K562 (cell line): Measurements from ENCODE around the gene SRRM5. TPM values are rescaled to one million over a fixed set of nuclear protein-coding genes. Genes with fewer than 3 reads are reported as not detected.

ENCODE experiments used
- CLOCK ChIP-seq: fragments of 250-450 bp; sonication (Bioruptor Pico); IDR thresholded peaks from 2 replicates; pipeline ENCODE4 v1.4.0; 2020; ENCODE audit warnings: mild to moderate bottlenecking, moderate library complexity, borderline replicate concordance
- EWSR1 ChIP-seq: fragments of 450-650 bp; IDR thresholded peaks from 2 replicates; pipeline ENCODE4 v1.6.1; 2018; ENCODE audit warnings: borderline replicate concordance, mild to moderate bottlenecking, low read depth, moderate library complexity; ENCODE audit not compliant: partially characterized antibody
- FOXJ3 ChIP-seq: sonication (generic); formaldehyde crosslinking; IDR thresholded peaks from 2 replicates; pipeline ENCODE4 v1.4.0; 2020; ENCODE audit warnings: mild to moderate bottlenecking, missing genetic modification reagents
- FOXK2 ChIP-seq, 2 experiments: fragments of 450-650 bp; IDR thresholded peaks in 1 of 2; conservative IDR thresholded peaks in 1 of 2; 2 replicates each; pipeline ENCODE4 v1.6.1; 2016; ENCODE audit warnings: low read depth in 2 of 2, mild to moderate bottlenecking in 1 of 2
- MXI1 ChIP-seq: IDR thresholded peaks from 2 replicates; pipeline ENCODE4 v1.6.1; 2011; ENCODE audit warnings: low read depth, mild to moderate bottlenecking, improper control_type of control experiment, low read length
- NFE2L1 ChIP-seq: fragments of 450-650 bp; IDR thresholded peaks from 2 replicates; pipeline ENCODE4 v1.6.1; 2016; ENCODE audit warnings: missing genetic modification characterization, low read depth, mild to moderate bottlenecking, missing compliant biosample characterization, moderate library complexity, borderline replicate concordance
- POLR2A ChIP-seq: fragments of 450-650 bp; conservative IDR thresholded peaks from 2 replicates; pipeline ENCODE4 v1.6.1; 2016
- PPARD ChIP-seq: fragments of 250-450 bp; sonication (Bioruptor Pico); IDR thresholded peaks from 2 replicates; pipeline ENCODE4 v1.8.0; 2022; ENCODE audit warnings: inconsistent platforms, mild to moderate bottlenecking, moderate library complexity
- REST ChIP-seq, 2 experiments: fragments of 450-650 bp; formaldehyde crosslinking in 1 of 2; IDR thresholded peaks; 2 replicates each; pipeline versions ENCODE4 v1.4.0 to v1.6.1; 2014 to 2020; ENCODE audit warnings: mild to moderate bottlenecking in 2 of 2, borderline replicate concordance in 1 of 2, low read depth in 1 of 2
- TOE1 ChIP-seq, 2 experiments: fragments of 450-650 bp in 1 of 2; sonication (generic) in 1 of 2; formaldehyde crosslinking in 1 of 2; IDR thresholded peaks; 2 replicates each; pipeline versions ENCODE4 v1.7.1 to v1.8.0; 2016 to 2022; ENCODE audit warnings: borderline replicate concordance in 2 of 2, mild to moderate bottlenecking in 2 of 2, antibody characterized with exemption in 1 of 2, inconsistent platforms in 1 of 2, low read depth in 1 of 2, missing genetic modification reagents in 1 of 2, moderate library complexity in 1 of 2
- ZNF133 ChIP-seq: fragments of 250-450 bp; sonication (Bioruptor Pico); IDR thresholded peaks from 2 replicates; pipeline ENCODE4 v1.4.0; 2020; ENCODE audit warnings: mild to moderate bottlenecking
- ZNF780A ChIP-seq: fragments of 250-450 bp; sonication (Bioruptor Pico); IDR thresholded peaks from 2 replicates; pipeline ENCODE4 v1.5.0; 2021; ENCODE audit warnings: mild to moderate bottlenecking
- polyA plus RNA-seq, 8 experiments: library from polyadenylated mRNA; depleted of rRNA in 4 of 8; stranded (reverse) in 5 of 8; unstranded in 3 of 8; fragments of >200 nt; fragmentation: Nextera tagmentation in 2 of 8; fragmentation: Illumina TruSeq in 1 of 8; extraction: Ambion mirVana in 2 of 8; extraction: Trizol in 1 of 8; gene quantifications; 2 replicates each; pipeline versions ENCODE4 v1.2.1 to v1.2.3, GENCODE V29; 2011 to 2014; ENCODE audit warnings: inconsistent platforms in 1 of 8, missing spikeins in 1 of 8
- total RNA-seq, 7 experiments: library from RNA; depleted of rRNA in 6 of 7; stranded (reverse); fragments of >200 nt in 6 of 7; fragmentation: Illumina TruSeq in 2 of 7; extraction: Trizol in 2 of 7; gene quantifications; 2 replicates each; pipeline versions ENCODE4 v1.2.1 to v1.2.3, GENCODE V29; 2011 to 2021; ENCODE audit warnings: low replicate concordance in 1 of 7

The SRRM5 gene
- total and polyA plus RNA-seq, 9 of the 15 experiments (the other 6 are each of a cell fraction or from before 2014, with no cell fraction given): 0.09 to 0.45 (median 0.18) TPM; not detected in 2

- TF ChIP-seq REST (IDR thresholded peaks at IDR 0.05; ENCODE audit: borderline replicate concordance) (peak; percentile 95), REST (CRISPR knock-in tag; IDR thresholded peaks at IDR 0.05; ENCODE audit: low read depth) (0 out of 2 replicates have a peak, but pooled peaks have one; percentile 75), PPARD (no peak), FOXJ3 (CRISPR knock-in tag) (no peak), ZNF780A (CRISPR knock-in tag) (no peak), FOXK2 (conservative IDR thresholded peaks at IDR 0.05 in 1 of 2, IDR thresholded peaks at IDR 0.05 in 1 of 2; ENCODE audit: low read depth in 2 of 2) (peak in 1 of 2 experiments; percentile 65; a peak in 1 of 4 replicates), ZNF133 (CRISPR knock-in tag) (0 out of 2 replicates have a peak, but pooled peaks have one; percentile 14), EWSR1 (no peak), TOE1 (IDR thresholded peaks at IDR 0.05; ENCODE audit: borderline replicate concordance) (no peak), TOE1 (CRISPR knock-in tag; IDR thresholded peaks at IDR 0.05; ENCODE audit: borderline replicate concordance, low read depth) (no peak), NFE2L1 (tag) (no peak), MXI1 (no peak), POLR2A (peak; percentile 92), CLOCK (no peak)
Measured at GRCh38 chr19:43619262-43620060, 7.6 kb downstream of the SRRM5 start, which contains the start of gene ZNF428 (continued).
